ENCODE data around the gene NCOA7.
"Not testable (repeated sequence)": the region's sequence is repeated elsewhere in the genome, so short reads cannot be mapped to it uniquely, and the experiment has no call there.

Gene NCOA7

GRCh38 chr6:125844989-125845388, 54.2 kb downstream of the NCOA7 start:
- no peak for DNase-seq

DNA sequence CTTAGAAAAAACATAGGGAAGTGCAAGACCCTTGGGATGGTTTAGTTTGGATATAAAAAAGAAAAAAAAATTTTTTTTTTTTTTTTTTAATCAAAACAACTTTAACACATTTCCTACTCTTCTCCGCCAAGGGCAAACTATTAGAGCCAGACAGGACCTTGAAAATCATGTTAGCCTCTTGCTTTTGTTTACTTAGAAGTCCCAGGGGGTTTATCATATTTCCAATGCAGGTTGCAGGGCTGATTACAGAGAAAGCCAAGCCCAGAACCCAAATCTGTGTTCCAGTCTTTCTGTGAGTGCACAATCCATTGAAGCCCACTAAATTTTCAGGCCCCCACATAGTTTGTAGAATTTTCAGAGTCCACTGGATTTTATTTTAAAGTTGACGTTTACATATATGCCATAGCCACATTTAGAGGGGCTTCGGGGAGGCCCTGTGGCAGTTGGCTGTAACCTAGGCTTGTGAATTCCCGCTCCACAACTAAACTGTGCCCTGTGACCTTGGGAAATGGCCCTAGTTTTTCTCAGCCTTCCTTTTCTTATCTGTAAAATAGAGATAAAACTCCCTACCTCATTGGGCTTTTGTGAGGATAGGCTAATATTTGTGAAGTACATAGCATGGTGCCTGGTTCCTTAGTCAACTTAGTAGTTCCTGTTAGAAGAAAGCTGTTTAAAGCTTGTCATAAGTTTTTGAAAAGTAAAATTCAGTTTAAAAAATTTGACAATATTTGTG, 55.7 kb downstream of the NCOA7 start:
- DNase-seq: no peak

DNA sequence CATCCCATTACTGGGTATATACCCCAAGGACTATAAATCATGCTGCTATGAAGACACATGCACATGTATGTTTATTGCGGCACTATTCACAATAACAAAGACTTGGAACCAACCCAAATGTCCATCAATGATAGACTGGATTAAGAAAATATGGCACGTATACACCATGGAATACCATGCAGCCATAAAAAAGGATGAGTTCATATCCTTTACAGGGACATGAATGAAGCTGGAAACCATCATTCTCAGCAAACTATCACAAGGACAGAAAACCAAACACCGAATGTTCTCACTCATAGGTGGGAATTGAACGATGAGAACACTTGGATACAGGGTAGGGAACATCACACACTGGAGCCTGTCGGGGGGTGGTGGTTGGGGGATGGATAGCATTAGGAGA, 57.5 kb downstream of the NCOA7 start:
- not testable (repeated sequence) for DNase-seq

DNA sequence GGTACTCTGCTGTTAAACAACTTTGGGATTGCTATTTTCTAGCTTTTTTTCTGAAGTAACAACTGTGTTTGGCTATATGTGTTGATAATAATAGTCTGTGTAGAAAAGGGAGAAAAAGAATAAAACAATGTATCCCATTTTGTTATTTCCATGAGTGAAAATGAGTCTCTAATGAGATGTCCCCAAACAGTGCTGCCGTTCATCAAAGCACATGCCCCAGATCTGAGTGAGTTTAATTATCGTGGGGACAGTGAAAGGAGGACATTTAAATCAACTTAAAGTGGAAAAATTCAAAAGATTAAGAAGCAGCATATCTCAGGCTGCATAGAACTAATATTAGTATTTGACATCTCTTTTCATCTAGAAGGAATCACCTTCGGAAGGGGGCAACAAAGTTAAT, 59.6 kb downstream of the NCOA7 start:
- DNase-seq: no peak

- DNase-seq: no peak
Observed at GRCh38 chr6:125852587-125852986, 61.8 kb downstream of the NCOA7 start.

DNA sequence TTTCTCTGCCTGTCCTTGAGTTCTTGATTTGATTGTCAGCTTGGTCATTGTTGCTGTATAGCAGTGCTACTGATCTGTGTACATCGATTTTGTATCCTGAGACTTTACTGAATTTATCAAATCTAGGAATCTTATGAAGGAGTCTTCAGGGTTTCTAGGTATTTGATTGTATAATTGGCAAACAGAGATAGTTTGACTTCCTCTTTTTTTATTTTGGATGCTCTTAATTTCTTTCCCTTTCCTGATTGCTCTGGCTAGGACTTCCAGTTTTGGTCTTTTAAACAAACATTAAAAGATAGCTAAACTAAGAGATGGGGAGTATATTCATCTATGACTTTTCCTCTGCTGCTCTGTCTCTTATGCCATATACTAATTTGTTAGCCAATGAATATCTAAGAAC, 62.4 kb downstream of the NCOA7 start:
- DNase-seq: no peak

GRCh38 chr6:125853756-125854155, 63.0 kb downstream of the NCOA7 start:
- peak; percentile 90 for DNase-seq

DNA sequence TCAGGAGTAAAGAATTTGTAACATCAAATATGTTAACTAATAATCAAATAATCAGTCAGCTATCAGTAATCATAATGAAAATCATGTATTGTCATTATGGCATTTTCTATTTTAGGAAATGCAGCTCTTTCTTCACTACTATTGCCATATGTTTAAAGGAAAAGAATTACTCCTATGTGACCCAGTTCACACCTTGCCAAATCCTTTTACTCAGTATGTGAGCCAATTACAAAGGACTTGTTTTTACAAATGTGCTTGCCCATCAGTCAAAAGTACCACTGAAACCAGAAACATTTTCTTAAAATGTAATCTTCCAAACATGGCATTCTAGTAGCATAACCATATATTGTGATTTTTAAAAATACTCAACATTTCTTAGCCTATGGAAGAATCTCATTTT, 63.6 kb downstream of the NCOA7 start:
- DNase-seq: no peak

DNA sequence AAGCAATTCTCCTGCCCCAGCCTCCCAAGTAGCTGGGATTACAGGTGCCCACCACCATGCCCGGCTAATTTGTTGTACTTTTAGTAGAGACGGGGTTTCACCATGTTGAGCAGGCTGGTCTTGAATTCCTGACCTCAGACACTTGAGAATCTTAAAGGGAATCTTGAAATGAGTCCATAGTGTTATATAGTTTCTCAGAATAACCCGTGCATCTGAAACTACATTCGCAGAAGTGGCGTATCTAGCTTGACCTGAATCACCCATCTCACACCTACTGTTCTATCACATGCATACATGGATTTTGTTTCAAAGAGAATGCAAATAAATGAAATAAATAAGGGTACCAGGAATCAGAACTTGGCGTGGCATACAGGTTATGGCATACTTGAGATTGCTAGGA, 65.0 kb downstream of the NCOA7 start:
- DNase-seq: no peak

- DNase-seq: no peak
Observed at GRCh38 chr6:125857846-125858245, 67.1 kb downstream of the NCOA7 start.

- DNase-seq: peak; percentile 89
Observed at GRCh38 chr6:125858427-125859320, 67.9 kb downstream of the NCOA7 start.

- DNase-seq: no peak
Observed at GRCh38 chr6:125859727-125860126, 69.0 kb downstream of the NCOA7 start.

- peak; percentile 81 for DNase-seq
Observed at GRCh38 chr6:125863023-125863422, 72.3 kb downstream of the NCOA7 start.

GRCh38 chr6:125865015-125865414, 74.3 kb downstream of the NCOA7 start:
- DNase-seq: no peak

DNA sequence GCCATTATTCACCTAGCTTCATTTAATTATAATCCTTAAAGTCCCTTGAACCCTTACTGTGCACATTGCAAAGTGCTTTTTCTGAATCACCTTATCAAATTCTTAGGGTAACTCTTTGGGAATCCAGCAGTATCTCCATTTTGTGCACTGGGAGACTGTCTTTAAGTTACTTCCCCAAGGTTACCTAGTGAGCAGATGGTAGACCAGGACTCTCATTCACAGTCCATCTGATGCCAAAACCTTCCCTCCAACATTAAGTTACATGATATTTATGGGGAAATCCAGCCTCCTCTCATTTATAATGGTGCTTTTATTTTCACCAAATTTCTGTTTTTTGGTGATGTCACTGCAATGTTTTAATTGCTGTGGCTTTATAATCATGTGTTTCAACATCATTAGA, 75.7 kb downstream of the NCOA7 start:
- no peak for DNase-seq

GRCh38 chr6:125867483-125867942, 76.8 kb downstream of the NCOA7 start:
- peak; percentile 81 for DNase-seq

GRCh38 chr6:125868252-125868651, 77.5 kb downstream of the NCOA7 start:
- DNase-seq: no peak

DNA sequence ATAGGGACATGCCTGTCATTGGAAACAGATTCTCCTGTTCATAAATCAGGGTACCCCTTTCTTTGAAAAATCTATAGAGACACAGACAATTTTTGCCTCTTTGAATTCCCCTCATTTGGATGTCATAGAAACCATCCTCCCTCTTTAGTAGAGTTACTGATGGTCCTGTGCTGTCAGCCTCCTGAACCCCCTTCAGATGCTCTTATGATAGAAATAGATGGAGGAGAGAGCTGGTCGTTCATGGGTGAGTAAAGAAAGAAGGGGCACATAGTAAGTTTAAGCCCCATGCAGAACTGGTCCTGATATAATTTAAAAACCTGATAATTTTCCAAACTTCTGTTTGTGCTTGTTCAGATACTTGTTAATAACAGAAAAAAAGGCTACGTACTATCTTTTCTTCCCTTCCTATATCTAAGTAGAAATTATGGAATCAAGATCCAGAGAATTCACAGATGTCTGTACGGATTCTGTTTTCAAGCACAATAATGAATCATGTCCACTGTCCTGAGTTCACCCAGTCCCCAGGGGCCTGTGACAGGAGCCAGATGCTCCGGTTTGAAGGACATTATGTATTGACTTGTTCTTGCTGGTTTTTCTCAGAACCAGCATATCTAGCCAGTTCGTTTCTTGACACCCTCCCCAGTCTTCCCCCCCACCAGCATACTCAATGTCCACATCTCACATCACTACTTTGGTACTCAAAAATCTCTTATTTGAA, 78.1 kb downstream of the NCOA7 start:
- DNase-seq: no peak

- DNase-seq: no peak
Observed at GRCh38 chr6:125869427-125869826, 78.7 kb downstream of the NCOA7 start.

DNA sequence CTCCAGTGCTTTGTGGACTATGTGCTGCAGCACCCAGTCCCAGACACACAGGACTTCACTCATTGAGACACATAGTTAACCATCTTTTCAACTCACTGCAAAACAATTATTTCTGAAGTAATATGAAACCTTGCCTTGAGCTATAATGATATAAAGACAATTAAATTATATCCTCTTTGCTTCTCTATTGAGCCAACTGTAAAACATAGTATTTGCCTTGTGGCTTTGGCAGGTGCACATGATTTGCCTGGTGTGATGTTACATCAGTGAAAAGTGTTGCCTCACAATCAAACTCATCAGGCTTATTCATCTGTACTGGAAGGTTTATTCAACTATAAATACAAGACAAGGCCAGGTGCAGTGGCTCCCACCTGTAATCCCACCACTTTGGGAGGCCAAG, 80.6 kb downstream of the NCOA7 start:
- DNase-seq: peak; percentile 99

DNA sequence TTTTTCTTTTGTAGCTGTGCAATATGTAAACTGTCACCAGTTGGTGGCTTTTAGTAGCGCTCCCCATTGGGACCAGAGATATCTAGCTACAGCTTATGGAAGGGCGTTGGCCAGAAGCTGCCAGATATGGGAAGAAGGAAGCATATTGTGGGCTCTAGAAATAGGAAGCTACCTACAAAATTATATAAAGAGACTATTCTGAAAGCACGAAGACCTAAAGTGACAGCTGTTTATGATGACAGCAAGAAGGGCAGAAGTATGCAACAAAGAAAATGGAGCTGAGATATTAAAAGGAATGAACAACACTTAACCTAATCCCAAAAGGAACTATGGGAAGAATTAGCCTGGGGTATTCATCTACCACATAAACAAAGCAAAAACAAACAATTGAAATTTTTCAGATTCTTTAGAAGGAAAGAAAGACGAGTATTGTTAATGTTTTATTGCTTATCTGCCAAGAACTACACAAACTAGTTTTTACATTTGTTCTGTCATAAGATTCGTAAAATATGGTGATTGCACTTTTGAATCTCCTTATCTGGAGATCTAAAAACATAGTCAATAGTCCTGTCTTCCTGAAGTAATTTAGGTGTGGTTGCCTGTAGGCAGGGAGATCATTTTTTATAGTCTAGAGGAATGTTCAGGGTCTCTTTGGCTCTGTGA, 81.6 kb downstream of the NCOA7 start:
- peak; percentile 68 for DNase-seq

GRCh38 chr6:125882243-125882642, 91.5 kb downstream of the NCOA7 start:
- DNase-seq: no peak
